ENCODE data around the gene CNOT4. TPM values are rescaled to one million over a fixed set of nuclear protein-coding genes. Genes with fewer than 3 reads are reported as not detected.

CNOT4 gene
- total and polyA plus RNA-seq, 10 of the 15 experiments (the other 5 are each of a cell fraction or from before 2014, with no cell fraction given): 9.4 to 29.6 (median 16.6) TPM

- ATAC-seq (peak; percentile 46), FAIRE-seq (no peak), DNase-seq (ENCODE audit: low read depth, low spot score) (no peak)
- Histone ChIP-seq H3K36me3 (ENCODE audit: control insufficient read depth in 2 of 2, insufficient read depth in 2 of 2, low read length in 1 of 2) (peaks cover 2 to 8% of the 10 kb centered on the region in 2 experiments; a peak in 2 of 4 replicates), H3K4me3 (no peak overlapping the region), H3K4me1 (ENCODE audit: control insufficient read depth, insufficient read depth, low read length) (no peaks in the 10 kb centered on the region; the same call in 1 of the 2 replicates), H3K4me2 (ENCODE audit: control insufficient read depth, insufficient read depth) (no peak overlapping the region), H2AFZ (ENCODE audit: control insufficient read depth, low read depth, low read length) (no peak overlapping the region), H3K27ac (ENCODE audit: control insufficient read depth, insufficient read depth) (no peak overlapping the region), H3K9ac (ENCODE audit: control insufficient read depth, insufficient read depth, low read length) (no peak overlapping the region), H3K79me2 (ENCODE audit: control insufficient read depth, insufficient read depth, low read length) (no peaks in the 10 kb centered on the region), H3K9me3 (replicated peaks; ENCODE audit: control insufficient read depth, insufficient read depth, low read length) (no peaks in the 10 kb centered on the region; the same call in 2 of the 3 replicates), H3K27me3 (replicated peaks in 1 of 2; ENCODE audit: control insufficient read depth in 2 of 2, insufficient read depth in 2 of 2, low read length in 1 of 2) (no peaks in the 10 kb centered on the region), H4K20me1 (ENCODE audit: control insufficient read depth, insufficient read depth) (no peaks in the 10 kb centered on the region)
- intact Hi-C loops (cut with micrococcal nuclease; ENCODE audit: unreplicated experiment) (no loop called here), in situ Hi-C loops (cut with MboI) (no loop called here)
- ChIA-PET RAD21 (ENCODE audit: unreplicated experiment) (no interaction called here), CTCF (no interaction called here), POLR2A (interaction anchor here (1.1 kb wide), 1 partner anchor 10 kb away, joined by 4 read pairs; no protein-coding TSS in a partner anchor), SMC1A (ENCODE audit: uncharacterized antibody, unreplicated experiment) (interaction anchor here (1.1 to 1.8 kb wide), 4 partner anchors 12 to 85 kb away, joined by 3 to 5 read pairs (median 4); no protein-coding TSS in a partner anchor)
- no TSS peak for BruUV-seq (replicated peaks)
- 98% methylated on average over 3 of the region's 3 CpGs for WGBS (ENCODE audit: insufficient coverage, insufficient replicate concordance, low lambda C conversion rate, missing lambda C conversion rate)
- no peak for TF ChIP-seq CBX3 (IDR thresholded peaks at IDR 0.05; ENCODE audit: borderline replicate concordance, low read depth)
- TF ChIP-seq, protein P1, sequence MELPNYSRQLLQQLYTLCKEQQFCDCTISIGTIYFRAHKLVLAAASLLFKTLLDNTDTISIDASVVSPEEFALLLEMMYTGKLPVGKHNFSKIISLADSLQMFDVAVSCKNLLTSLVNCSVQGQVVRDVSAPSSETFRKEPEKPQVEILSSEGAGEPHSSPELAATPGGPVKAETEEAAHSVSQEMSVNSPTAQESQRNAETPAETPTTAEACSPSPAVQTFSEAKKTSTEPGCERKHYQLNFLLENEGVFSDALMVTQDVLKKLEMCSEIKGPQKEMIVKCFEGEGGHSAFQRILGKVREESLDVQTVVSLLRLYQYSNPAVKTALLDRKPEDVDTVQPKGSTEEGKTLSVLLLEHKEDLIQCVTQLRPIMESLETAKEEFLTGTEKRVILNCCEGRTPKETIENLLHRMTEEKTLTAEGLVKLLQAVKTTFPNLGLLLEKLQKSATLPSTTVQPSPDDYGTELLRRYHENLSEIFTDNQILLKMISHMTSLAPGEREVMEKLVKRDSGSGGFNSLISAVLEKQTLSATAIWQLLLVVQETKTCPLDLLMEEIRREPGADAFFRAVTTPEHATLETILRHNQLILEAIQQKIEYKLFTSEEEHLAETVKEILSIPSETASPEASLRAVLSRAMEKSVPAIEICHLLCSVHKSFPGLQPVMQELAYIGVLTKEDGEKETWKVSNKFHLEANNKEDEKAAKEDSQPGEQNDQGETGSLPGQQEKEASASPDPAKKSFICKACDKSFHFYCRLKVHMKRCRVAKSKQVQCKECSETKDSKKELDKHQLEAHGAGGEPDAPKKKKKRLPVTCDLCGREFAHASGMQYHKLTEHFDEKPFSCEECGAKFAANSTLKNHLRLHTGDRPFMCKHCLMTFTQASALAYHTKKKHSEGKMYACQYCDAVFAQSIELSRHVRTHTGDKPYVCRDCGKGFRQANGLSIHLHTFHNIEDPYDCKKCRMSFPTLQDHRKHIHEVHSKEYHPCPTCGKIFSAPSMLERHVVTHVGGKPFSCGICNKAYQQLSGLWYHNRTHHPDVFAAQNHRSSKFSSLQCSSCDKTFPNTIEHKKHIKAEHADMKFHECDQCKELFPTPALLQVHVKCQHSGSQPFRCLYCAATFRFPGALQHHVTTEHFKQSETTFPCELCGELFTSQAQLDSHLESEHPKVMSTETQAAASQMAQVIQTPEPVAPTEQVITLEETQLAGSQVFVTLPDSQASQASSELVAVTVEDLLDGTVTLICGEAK (IDR thresholded peaks at IDR 0.05; ENCODE audit: borderline replicate concordance): no peak
- TF ChIP-seq, protein P2, sequence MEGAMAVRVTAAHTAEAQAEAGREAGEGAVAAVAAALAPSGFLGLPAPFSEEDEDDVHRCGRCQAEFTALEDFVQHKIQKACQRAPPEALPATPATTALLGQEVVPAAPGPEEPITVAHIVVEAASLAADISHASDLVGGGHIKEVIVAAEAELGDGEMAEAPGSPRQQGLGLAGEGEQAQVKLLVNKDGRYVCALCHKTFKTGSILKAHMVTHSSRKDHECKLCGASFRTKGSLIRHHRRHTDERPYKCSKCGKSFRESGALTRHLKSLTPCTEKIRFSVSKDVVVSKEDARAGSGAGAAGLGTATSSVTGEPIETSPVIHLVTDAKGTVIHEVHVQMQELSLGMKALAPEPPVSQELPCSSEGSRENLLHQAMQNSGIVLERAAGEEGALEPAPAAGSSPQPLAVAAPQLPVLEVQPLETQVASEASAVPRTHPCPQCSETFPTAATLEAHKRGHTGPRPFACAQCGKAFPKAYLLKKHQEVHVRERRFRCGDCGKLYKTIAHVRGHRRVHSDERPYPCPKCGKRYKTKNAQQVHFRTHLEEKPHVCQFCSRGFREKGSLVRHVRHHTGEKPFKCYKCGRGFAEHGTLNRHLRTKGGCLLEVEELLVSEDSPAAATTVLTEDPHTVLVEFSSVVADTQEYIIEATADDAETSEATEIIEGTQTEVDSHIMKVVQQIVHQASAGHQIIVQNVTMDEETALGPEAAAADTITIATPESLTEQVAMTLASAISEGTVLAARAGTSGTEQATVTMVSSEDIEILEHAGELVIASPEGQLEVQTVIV (IDR thresholded peaks at IDR 0.05; ENCODE audit: borderline replicate concordance, partially characterized antibody): no peak
- TF ChIP-seq, protein P3, sequence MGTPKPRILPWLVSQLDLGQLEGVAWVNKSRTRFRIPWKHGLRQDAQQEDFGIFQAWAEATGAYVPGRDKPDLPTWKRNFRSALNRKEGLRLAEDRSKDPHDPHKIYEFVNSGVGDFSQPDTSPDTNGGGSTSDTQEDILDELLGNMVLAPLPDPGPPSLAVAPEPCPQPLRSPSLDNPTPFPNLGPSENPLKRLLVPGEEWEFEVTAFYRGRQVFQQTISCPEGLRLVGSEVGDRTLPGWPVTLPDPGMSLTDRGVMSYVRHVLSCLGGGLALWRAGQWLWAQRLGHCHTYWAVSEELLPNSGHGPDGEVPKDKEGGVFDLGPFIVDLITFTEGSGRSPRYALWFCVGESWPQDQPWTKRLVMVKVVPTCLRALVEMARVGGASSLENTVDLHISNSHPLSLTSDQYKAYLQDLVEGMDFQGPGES (IDR thresholded peaks at IDR 0.05): no peak
- TF ChIP-seq, protein P4, sequence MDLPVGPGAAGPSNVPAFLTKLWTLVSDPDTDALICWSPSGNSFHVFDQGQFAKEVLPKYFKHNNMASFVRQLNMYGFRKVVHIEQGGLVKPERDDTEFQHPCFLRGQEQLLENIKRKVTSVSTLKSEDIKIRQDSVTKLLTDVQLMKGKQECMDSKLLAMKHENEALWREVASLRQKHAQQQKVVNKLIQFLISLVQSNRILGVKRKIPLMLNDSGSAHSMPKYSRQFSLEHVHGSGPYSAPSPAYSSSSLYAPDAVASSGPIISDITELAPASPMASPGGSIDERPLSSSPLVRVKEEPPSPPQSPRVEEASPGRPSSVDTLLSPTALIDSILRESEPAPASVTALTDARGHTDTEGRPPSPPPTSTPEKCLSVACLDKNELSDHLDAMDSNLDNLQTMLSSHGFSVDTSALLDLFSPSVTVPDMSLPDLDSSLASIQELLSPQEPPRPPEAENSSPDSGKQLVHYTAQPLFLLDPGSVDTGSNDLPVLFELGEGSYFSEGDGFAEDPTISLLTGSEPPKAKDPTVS (IDR thresholded peaks at IDR 0.05; ENCODE audit: low read depth, low read length): no peak
- no peak for TF ChIP-seq IRF5 (IDR thresholded peaks at IDR 0.05; ENCODE audit: borderline replicate concordance)
- no peak for TF ChIP-seq SMARCA5 (IDR thresholded peaks at IDR 0.05)
- TF ChIP-seq IKZF1 (conservative IDR thresholded peaks at IDR 0.05): no peak
- TF ChIP-seq, protein P5, sequence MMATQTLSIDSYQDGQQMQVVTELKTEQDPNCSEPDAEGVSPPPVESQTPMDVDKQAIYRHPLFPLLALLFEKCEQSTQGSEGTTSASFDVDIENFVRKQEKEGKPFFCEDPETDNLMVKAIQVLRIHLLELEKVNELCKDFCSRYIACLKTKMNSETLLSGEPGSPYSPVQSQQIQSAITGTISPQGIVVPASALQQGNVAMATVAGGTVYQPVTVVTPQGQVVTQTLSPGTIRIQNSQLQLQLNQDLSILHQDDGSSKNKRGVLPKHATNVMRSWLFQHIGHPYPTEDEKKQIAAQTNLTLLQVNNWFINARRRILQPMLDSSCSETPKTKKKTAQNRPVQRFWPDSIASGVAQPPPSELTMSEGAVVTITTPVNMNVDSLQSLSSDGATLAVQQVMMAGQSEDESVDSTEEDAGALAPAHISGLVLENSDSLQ (IDR thresholded peaks at IDR 0.05): no peak
- TF ChIP-seq, protein P6, sequence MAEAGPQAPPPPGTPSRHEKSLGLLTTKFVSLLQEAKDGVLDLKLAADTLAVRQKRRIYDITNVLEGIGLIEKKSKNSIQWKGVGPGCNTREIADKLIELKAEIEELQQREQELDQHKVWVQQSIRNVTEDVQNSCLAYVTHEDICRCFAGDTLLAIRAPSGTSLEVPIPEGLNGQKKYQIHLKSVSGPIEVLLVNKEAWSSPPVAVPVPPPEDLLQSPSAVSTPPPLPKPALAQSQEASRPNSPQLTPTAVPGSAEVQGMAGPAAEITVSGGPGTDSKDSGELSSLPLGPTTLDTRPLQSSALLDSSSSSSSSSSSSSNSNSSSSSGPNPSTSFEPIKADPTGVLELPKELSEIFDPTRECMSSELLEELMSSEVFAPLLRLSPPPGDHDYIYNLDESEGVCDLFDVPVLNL (IDR thresholded peaks at IDR 0.05; ENCODE audit: low read depth, low read length): no peak
These were observed 144.2 kb downstream of the CNOT4 start for GRCh38 chr7:135365721-135366120.

All from GM12878 (cell line).